GM15510 (cell line): Measurements from ENCODE around the gene DPF3.

ENCODE experiments used
- POLR2A ChIP-seq: IDR thresholded peaks from 3 replicates; pipeline ENCODE4 v1.6.1; 2011; ENCODE audit warnings: borderline replicate concordance; ENCODE audit not compliant: insufficient read length; ENCODE audit errors: extremely low read depth

The DPF3 gene

GRCh38 chr14:72610096-72610830, 283.6 kb downstream of the DPF3 start:
- no peak for TF ChIP-seq POLR2A

- TF ChIP-seq POLR2A = no peak
These were observed 284.5 kb downstream of the DPF3 start for GRCh38 chr14:72609205-72609916.

- no peak for TF ChIP-seq POLR2A
These were observed 285.3 kb downstream of the DPF3 start for GRCh38 chr14:72608391-72609204.

- no peak for TF ChIP-seq POLR2A
These were observed 286.3 kb downstream of the DPF3 start for GRCh38 chr14:72607386-72608130.

- no peak for TF ChIP-seq POLR2A
These were observed 287.0 kb downstream of the DPF3 start for GRCh38 chr14:72606879-72607278.

- TF ChIP-seq POLR2A = no peak
These were observed 288.0 kb downstream of the DPF3 start for GRCh38 chr14:72605921-72606220.

GRCh38 chr14:72605096-72605920, 288.6 kb downstream of the DPF3 start:
- TF ChIP-seq POLR2A = no peak

GRCh38 chr14:72604133-72604532, 289.8 kb downstream of the DPF3 start:
- no peak for TF ChIP-seq POLR2A

GRCh38 chr14:72603639-72604038, 290.3 kb downstream of the DPF3 start:
- TF ChIP-seq POLR2A = no peak

GRCh38 chr14:72600551-72601330, 293.2 kb downstream of the DPF3 start:
- TF ChIP-seq POLR2A = no peak

GRCh38 chr14:72599579-72600470, 294.1 kb downstream of the DPF3 start:
- TF ChIP-seq POLR2A = no peak

GRCh38 chr14:72598306-72598705, 295.6 kb downstream of the DPF3 start:
- no peak for TF ChIP-seq POLR2A
